HCT116 (cell line): Measurements from ENCODE around the gene NKX1-1. TPM values are rescaled to one million over a fixed set of nuclear protein-coding genes. Genes with fewer than 3 reads are reported as not detected.

ENCODE experiments used
- ATAC-seq: fragments of 200-7000 bp; cut with Tn5 transposase; 2 replicates; pipeline ENCODE4 v1.9.1; 2020; ENCODE audit warnings: mild to moderate bottlenecking, moderate library complexity
- BruUV-seq: library from RNA; stranded (reverse); fragments of 400-500 nt; replicated peaks from 2 replicates; lab custom pipeline; 2021; lab: Mats Ljungman, UMichigan
- CTCF ChIA-PET: fragments of 300-600 bp; sonication (Branson Sonifier 250); formaldehyde crosslinking; loops from one replicate; lab custom pipeline; 2021; ENCODE audit warnings: antibody characterized with exemption; lab: Charles Lee
- POLR2A ChIA-PET: fragments of 300-600, 350-600 bp; sonication (Branson Sonifier 250); formaldehyde crosslinking; loops from one replicate; lab custom pipeline; 2021; ENCODE audit warnings: antibody characterized with exemption; lab: Charles Lee
- RAD21 ChIA-PET, 2 experiments: fragments of 300-600 bp; sonication (Branson Sonifier 250); formaldehyde crosslinking; loops; one replicate each; lab custom pipeline; 2023; ENCODE audit warnings: low total read pairs in 2 of 2; ENCODE audit not compliant: uncharacterized antibody in 2 of 2, unreplicated experiment in 2 of 2, low non-redundant PET in 1 of 2; lab: Charles Lee
- DNase-seq: peaks from one replicate; pipeline ENCODE4 v3.0.0-alpha.2; 2010; ENCODE audit warnings: low read depth, low spot score
- H2AFZ ChIP-seq: fragments of 200-600 bp; shearing (Covaris generic), sonication (generic); 2 replicates; pipeline ENCODE4 v1.6.1; 2017; ENCODE audit warnings: low read depth, mixed run types, mixed read lengths, antibody characterized with exemption, low read length; ENCODE audit not compliant: poor library complexity, severe bottlenecking
- H3K27ac ChIP-seq: 2 replicates; pipeline ENCODE4 v1.5.1; 2012; ENCODE audit warnings: low read depth, low read length
- H3K27me3 ChIP-seq: fragments of 200-600 bp; sonication (generic); 2 replicates; pipeline ENCODE4 v1.6.1; 2016; ENCODE audit warnings: mixed run types, low read length, mixed read lengths; ENCODE audit not compliant: insufficient read depth
- H3K36me3 ChIP-seq, 2 experiments: fragments of 200-500 bp in 1 of 2; fragments of 200-600 bp in 1 of 2; sonication (Bioruptor generic) in 1 of 2; sonication (generic) in 1 of 2; 2 replicates each; pipeline versions ENCODE4 v1.5.1 to v1.6.1; 2014 to 2016; ENCODE audit warnings: low read length in 2 of 2, inconsistent platforms in 1 of 2, mixed read lengths in 1 of 2, mixed run types in 1 of 2; ENCODE audit not compliant: insufficient read depth in 2 of 2, control insufficient read depth in 1 of 2
- H3K4me1 ChIP-seq, 2 experiments: fragments of 200-600 bp in 1 of 2; sonication (generic) in 1 of 2; 2 replicates each; pipeline versions ENCODE4 v1.5.1 to v1.6.1; 2012 to 2017; ENCODE audit warnings: low read length in 2 of 2, inconsistent platforms in 1 of 2, mild to moderate bottlenecking in 1 of 2, mixed read lengths in 1 of 2, mixed run types in 1 of 2, moderate library complexity in 1 of 2; ENCODE audit not compliant: insufficient read depth in 2 of 2, control insufficient read depth in 1 of 2
- H3K4me2 ChIP-seq: fragments of 200-600 bp; sonication (generic); 2 replicates; pipeline ENCODE4 v1.6.1; 2017; ENCODE audit warnings: mixed run types, low read length, mixed read lengths
- H3K4me3 ChIP-seq, 2 experiments: fragments of 200-600 bp in 1 of 2; sonication (generic) in 1 of 2; replicated peaks in 1 of 2; 2 replicates each; pipeline ENCODE4 v1.5.1; 2011 to 2016; ENCODE audit warnings: low read length in 2 of 2, control low read depth in 1 of 2, low read depth in 1 of 2, mild to moderate bottlenecking in 1 of 2, mixed read lengths in 1 of 2, mixed run types in 1 of 2
- H3K79me2 ChIP-seq: fragments of 200-600 bp; sonication (generic); 2 replicates; pipeline ENCODE4 v1.6.1; 2017; ENCODE audit warnings: mild to moderate bottlenecking, mixed run types, low read length, moderate library complexity, mixed read lengths; ENCODE audit not compliant: insufficient read depth
- H3K9ac ChIP-seq: fragments of 200-600 bp; sonication (generic); 2 replicates; pipeline ENCODE4 v1.6.1; 2016; ENCODE audit warnings: low read length, mixed read lengths
- H3K9me2 ChIP-seq: fragments of 200-600 bp; sonication (generic), shearing (Covaris generic); 2 replicates; pipeline ENCODE4 v1.6.1; 2017; ENCODE audit warnings: mixed run types, mild to moderate bottlenecking, moderate library complexity; ENCODE audit not compliant: insufficient read depth
- H3K9me3 ChIP-seq, 2 experiments: fragments of 200-500 bp in 1 of 2; fragments of 200-600 bp in 1 of 2; sonication (Bioruptor generic) in 1 of 2; sonication (generic) in 1 of 2; 2 replicates each; pipeline ENCODE4 v1.6.1; 2014 to 2017; ENCODE audit warnings: low read length in 2 of 2, mixed read lengths in 2 of 2, inconsistent platforms in 1 of 2, low read depth in 1 of 2, mild to moderate bottlenecking in 1 of 2, mixed run types in 1 of 2, moderate library complexity in 1 of 2; ENCODE audit not compliant: control insufficient read depth in 1 of 2, insufficient read depth in 1 of 2
- H4K20me1 ChIP-seq: fragments of 200-600 bp; sonication (generic), shearing (Covaris generic); 2 replicates; pipeline ENCODE4 v1.6.1; 2017; ENCODE audit warnings: mixed run types, mild to moderate bottlenecking, moderate library complexity; ENCODE audit not compliant: insufficient read depth
- CBX3 ChIP-seq: IDR thresholded peaks from 2 replicates; pipeline ENCODE4 v1.6.1; 2012; ENCODE audit warnings: low read depth
- EGR1 ChIP-seq: IDR thresholded peaks from 2 replicates; pipeline ENCODE4 v1.6.1; 2012; ENCODE audit warnings: low read depth
- ELF1 ChIP-seq: IDR thresholded peaks from 2 replicates; pipeline ENCODE4 v1.6.1; 2012; ENCODE audit warnings: low read depth, borderline replicate concordance
- EZH2 ChIP-seq: fragments of 200-600 bp; sonication (generic); IDR thresholded peaks from 2 replicates; pipeline ENCODE4 v1.6.1; 2017; ENCODE audit warnings: antibody characterized with exemption, mixed run types
- RAD21 ChIP-seq: IDR thresholded peaks from 2 replicates; pipeline ENCODE4 v1.6.1; 2012; ENCODE audit warnings: low read depth, mild to moderate bottlenecking
- TCF7L2 ChIP-seq: IDR thresholded peaks from 2 replicates; pipeline ENCODE4 v1.7.0; 2011; ENCODE audit warnings: borderline replicate concordance, inconsistent platforms; ENCODE audit not compliant: insufficient read depth, insufficient read length; ENCODE audit errors: extremely low read depth
- YY1 ChIP-seq: IDR thresholded peaks from 2 replicates; pipeline ENCODE4 v1.6.1; 2011; ENCODE audit warnings: low read length, low read depth, moderate library complexity, mild to moderate bottlenecking; ENCODE audit not compliant: insufficient replicate concordance; ENCODE audit errors: extremely low read depth
- intact Hi-C: fragments of 100-400 bp; cut with micrococcal nuclease; formaldehyde crosslinking; loops from 2 replicates; pipeline ENCODE4 v1.10.0; 2022
- total RNA-seq: library from RNA; stranded (reverse); gene quantifications from one replicate; pipeline ENCODE4 v1.2.1, GENCODE V29; 2021; ENCODE audit not compliant: unreplicated experiment
- TF ChIP-seq, protein P1 (sequence below): IDR thresholded peaks from 2 replicates; pipeline ENCODE4 v1.6.1; 2012; ENCODE audit warnings: low read depth

Gene NKX1-1
- total RNA-seq, 1 experiment from 2014 or later = not detected

- no peak for ATAC-seq
- TF ChIP-seq ELF1 (no peak), CBX3 (no peak), EGR1 (no peak), EZH2 (no peak), TCF7L2 (no peak), YY1 (no peak), RAD21 (no peak)
- TF ChIP-seq, protein P1, sequence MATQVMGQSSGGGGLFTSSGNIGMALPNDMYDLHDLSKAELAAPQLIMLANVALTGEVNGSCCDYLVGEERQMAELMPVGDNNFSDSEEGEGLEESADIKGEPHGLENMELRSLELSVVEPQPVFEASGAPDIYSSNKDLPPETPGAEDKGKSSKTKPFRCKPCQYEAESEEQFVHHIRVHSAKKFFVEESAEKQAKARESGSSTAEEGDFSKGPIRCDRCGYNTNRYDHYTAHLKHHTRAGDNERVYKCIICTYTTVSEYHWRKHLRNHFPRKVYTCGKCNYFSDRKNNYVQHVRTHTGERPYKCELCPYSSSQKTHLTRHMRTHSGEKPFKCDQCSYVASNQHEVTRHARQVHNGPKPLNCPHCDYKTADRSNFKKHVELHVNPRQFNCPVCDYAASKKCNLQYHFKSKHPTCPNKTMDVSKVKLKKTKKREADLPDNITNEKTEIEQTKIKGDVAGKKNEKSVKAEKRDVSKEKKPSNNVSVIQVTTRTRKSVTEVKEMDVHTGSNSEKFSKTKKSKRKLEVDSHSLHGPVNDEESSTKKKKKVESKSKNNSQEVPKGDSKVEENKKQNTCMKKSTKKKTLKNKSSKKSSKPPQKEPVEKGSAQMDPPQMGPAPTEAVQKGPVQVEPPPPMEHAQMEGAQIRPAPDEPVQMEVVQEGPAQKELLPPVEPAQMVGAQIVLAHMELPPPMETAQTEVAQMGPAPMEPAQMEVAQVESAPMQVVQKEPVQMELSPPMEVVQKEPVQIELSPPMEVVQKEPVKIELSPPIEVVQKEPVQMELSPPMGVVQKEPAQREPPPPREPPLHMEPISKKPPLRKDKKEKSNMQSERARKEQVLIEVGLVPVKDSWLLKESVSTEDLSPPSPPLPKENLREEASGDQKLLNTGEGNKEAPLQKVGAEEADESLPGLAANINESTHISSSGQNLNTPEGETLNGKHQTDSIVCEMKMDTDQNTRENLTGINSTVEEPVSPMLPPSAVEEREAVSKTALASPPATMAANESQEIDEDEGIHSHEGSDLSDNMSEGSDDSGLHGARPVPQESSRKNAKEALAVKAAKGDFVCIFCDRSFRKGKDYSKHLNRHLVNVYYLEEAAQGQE = no peak
- TF ChIP-seq, all 23 proteins: peak for 0
- BruUV-seq = no TSS peak
These were observed 25.7 kb downstream of the NKX1-1 start for GRCh38 chr4:1380368-1381151.

More at GRCh38 chr4:1380368-1381151, 25.7 kb downstream of the NKX1-1 start:
- intact Hi-C loops = no loop called here
- RAD21 ChIA-PET = no interaction called here
- Histone ChIP-seq H3K4me3 (no peak overlapping the region), H3K9me2 (no peaks in the 10 kb centered on the region), H3K4me2 (no peak overlapping the region), H3K79me2 (no peaks in the 10 kb centered on the region), H3K9me3 (no peaks in the 10 kb centered on the region), H2AFZ (no peak overlapping the region), H3K9ac (no peak overlapping the region), H3K27ac (no peak overlapping the region), H3K27me3 (no peaks in the 10 kb centered on the region), H3K4me1 (no peaks in the 10 kb centered on the region), H3K36me3 (no peaks in the 10 kb centered on the region; a peak in 1 of 4 replicates), H4K20me1 (no peaks in the 10 kb centered on the region)
- no peak for DNase-seq
- POLR2A ChIA-PET = no interaction called here
- CTCF ChIA-PET = no interaction called here
